ENCODE results near the gene TMPRSS9. TPM values are rescaled to one million over a fixed set of nuclear protein-coding genes. Genes with fewer than 3 reads are reported as not detected.
A peak's percentile ranks its signal among the peaks of the same experiment; 100 is the strongest.

TMPRSS9 gene
- total RNA-seq (2022) (not detected in 2 replicates), Bru-seq, nascent RNA (percentile 1 among the genes with signal in this experiment), BruChase-seq, experiment 1, labeled RNA remaining after a 6-hour chase (percentile 10 among the genes with signal in this experiment), BruChase-seq, experiment 2, labeled RNA remaining after a 2-hour chase (percentile 4 among the genes with signal in this experiment)
- long read RNA-seq, partial matches to known transcripts: 12 of 33 reads
- long read RNA-seq, other reads (novel, unspliced or antisense): 21 of 33 reads

DNA sequence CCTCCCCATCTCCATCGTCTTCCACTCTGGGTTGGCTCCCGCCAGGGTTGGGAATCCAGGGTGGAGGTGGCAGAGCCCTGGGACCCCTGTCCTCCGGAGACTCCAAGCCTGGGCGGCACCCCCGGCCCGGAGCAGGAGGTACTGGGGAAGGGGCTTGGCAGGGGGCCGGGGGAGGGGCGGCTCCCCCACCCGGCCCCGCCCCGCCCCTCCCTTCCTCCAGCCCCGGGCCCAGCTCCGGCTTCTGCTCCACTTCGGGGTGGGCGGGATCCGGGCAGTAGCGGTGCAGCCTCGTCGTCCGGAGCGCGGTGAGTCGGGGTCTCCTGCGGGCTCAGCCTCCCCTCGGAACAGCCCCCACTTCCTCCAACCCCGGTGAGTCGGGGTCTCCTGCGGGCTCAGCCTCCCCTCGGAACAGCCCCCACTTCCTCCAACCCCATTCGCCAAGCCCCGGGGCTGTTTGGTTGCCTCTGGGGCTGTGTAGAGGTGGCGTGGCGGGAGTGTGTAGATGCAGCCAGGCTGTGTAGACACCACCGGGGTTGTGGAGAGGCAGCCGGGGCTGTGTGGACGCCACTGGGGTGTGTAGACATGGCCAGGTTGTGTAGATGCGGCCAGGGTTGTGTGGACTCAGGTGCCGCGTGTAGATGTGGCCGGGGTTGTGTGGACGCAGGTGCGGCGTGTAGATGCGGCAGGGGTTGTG is at the start of gene TMPRSS9:
Gene TMPRSS9, plus strand, starts transcription at position 274 of the 694 bp plus-strand sequence. CDS start 29,521 bp downstream, outside the sequence.
- TF ChIP-seq, protein P1, sequence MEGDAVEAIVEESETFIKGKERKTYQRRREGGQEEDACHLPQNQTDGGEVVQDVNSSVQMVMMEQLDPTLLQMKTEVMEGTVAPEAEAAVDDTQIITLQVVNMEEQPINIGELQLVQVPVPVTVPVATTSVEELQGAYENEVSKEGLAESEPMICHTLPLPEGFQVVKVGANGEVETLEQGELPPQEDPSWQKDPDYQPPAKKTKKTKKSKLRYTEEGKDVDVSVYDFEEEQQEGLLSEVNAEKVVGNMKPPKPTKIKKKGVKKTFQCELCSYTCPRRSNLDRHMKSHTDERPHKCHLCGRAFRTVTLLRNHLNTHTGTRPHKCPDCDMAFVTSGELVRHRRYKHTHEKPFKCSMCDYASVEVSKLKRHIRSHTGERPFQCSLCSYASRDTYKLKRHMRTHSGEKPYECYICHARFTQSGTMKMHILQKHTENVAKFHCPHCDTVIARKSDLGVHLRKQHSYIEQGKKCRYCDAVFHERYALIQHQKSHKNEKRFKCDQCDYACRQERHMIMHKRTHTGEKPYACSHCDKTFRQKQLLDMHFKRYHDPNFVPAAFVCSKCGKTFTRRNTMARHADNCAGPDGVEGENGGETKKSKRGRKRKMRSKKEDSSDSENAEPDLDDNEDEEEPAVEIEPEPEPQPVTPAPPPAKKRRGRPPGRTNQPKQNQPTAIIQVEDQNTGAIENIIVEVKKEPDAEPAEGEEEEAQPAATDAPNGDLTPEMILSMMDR (IDR thresholded peaks at IDR 0.05; ENCODE audit: unreplicated experiment): no peak
- CTCF ChIA-PET: interaction anchor here (0.7 kb wide), 1 partner anchor 19 kb away, joined by 3 read pairs; no protein-coding TSS in a partner anchor
- no TSS peak for BruUV-seq (replicated peaks)
- no peak for DNase-seq
- Mint-ChIP-seq H3K4me1 (ENCODE audit: low read depth, unreplicated experiment) (peaks cover 7% of the 10 kb centered on the region), H3K27ac (ENCODE audit: unreplicated experiment) (no peak within 1 kb of the TSS), H3K9me3 (ENCODE audit: low read depth, unreplicated experiment) (no peaks in the 10 kb centered on the region), H3K36me3 (ENCODE audit: insufficient read depth, unreplicated experiment) (no peaks in the 10 kb centered on the region), H3K27me3 (ENCODE audit: unreplicated experiment) (peaks cover 7% of the 10 kb centered on the region), H3K4me3 (ENCODE audit: low read depth, unreplicated experiment) (no peak within 1 kb of the TSS)
- intact Hi-C loops (cut with micrococcal nuclease; ENCODE audit: unreplicated experiment): no loop called here

DNA sequence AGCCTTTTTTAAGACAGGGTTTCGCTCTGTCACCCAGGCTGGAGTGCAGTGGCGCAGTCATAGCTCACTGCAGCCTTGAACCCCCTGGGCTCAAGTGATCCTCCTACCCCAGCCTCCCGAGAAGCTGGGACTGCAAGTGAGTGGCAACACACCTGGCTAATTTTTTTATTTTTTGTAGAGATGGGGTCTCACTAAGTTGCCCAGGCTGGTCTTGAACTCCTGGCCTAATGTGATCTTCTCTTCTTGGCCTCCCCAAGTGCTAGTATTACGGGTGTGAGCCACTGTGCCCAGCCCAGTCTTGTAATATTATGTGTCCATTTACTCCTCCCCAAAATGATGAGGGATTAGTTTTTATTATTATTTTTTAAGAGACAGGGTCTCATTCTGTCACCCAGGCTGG is 49.0 kb upstream of the TMPRSS9 start:
- H3K27ac Mint-ChIP-seq (ENCODE audit: unreplicated experiment): no peak overlapping the region
- CTCF ChIA-PET: no interaction called here
- H3K36me3 Mint-ChIP-seq (ENCODE audit: insufficient read depth, unreplicated experiment): no peaks in the 10 kb centered on the region
- DNase-seq: no peak
- peaks cover 41% of the 10 kb centered on the region for H3K27me3 Mint-ChIP-seq (ENCODE audit: unreplicated experiment)
- no peak overlapping the region for H3K4me3 Mint-ChIP-seq (ENCODE audit: low read depth, unreplicated experiment)
- intact Hi-C loops (cut with micrococcal nuclease; ENCODE audit: unreplicated experiment): no loop called here
- BruUV-seq (replicated peaks): no TSS peak
- H3K4me1 Mint-ChIP-seq (ENCODE audit: low read depth, unreplicated experiment): no peaks in the 10 kb centered on the region
- TF ChIP-seq, protein P1 (IDR thresholded peaks at IDR 0.05; ENCODE audit: unreplicated experiment): no peak
- H3K9me3 Mint-ChIP-seq (ENCODE audit: low read depth, unreplicated experiment): peaks cover 3% of the 10 kb centered on the region

DNA sequence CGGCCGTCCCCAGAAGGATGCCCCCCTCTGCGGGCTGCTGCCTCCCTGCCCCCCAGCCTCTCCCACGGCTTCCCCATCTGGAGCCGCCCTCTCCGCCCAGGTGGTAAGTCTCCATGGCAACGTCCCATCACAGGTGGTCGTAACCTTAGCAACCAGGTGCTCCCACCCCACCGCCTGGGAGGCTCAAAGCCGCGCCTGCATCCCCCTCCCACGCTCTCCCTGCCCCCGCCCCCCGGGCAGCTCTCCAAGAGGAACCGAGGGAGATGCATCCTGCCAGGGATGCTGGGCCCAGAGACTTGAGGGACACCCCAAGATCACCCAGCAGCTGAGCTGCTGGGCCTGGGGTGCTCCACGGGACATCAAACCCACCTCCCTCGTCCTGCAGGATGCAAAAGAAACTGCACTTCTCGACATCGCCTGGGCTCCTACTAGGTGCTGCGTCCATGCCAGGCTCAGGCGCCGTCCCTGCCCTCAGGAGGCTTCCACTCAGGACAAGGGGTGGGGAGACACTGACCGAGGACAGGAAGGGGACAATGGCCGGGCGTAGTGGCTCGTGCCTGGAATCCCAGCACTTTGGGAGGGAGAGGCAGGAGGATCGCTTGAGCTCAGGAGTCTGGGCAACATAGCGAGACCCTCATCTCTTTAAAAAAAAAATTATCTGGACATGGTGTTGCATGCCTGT is 47.1 kb upstream of the TMPRSS9 start:
- intact Hi-C loops (cut with micrococcal nuclease; ENCODE audit: unreplicated experiment): no loop called here
- CTCF ChIA-PET: no interaction called here
- no peak for DNase-seq
- peaks cover 3% of the 10 kb centered on the region for H3K9me3 Mint-ChIP-seq (ENCODE audit: low read depth, unreplicated experiment)
- H3K4me3 Mint-ChIP-seq (ENCODE audit: low read depth, unreplicated experiment): no peak overlapping the region
- H3K36me3 Mint-ChIP-seq (ENCODE audit: insufficient read depth, unreplicated experiment): no peaks in the 10 kb centered on the region
- no peak overlapping the region for H3K27ac Mint-ChIP-seq (ENCODE audit: unreplicated experiment)
- peaks cover 27% of the 10 kb centered on the region for H3K27me3 Mint-ChIP-seq (ENCODE audit: unreplicated experiment)
- TF ChIP-seq, protein P1 (IDR thresholded peaks at IDR 0.05; ENCODE audit: unreplicated experiment): no peak
- H3K4me1 Mint-ChIP-seq (ENCODE audit: low read depth, unreplicated experiment): no peaks in the 10 kb centered on the region
- BruUV-seq (replicated peaks): no TSS peak

DNA sequence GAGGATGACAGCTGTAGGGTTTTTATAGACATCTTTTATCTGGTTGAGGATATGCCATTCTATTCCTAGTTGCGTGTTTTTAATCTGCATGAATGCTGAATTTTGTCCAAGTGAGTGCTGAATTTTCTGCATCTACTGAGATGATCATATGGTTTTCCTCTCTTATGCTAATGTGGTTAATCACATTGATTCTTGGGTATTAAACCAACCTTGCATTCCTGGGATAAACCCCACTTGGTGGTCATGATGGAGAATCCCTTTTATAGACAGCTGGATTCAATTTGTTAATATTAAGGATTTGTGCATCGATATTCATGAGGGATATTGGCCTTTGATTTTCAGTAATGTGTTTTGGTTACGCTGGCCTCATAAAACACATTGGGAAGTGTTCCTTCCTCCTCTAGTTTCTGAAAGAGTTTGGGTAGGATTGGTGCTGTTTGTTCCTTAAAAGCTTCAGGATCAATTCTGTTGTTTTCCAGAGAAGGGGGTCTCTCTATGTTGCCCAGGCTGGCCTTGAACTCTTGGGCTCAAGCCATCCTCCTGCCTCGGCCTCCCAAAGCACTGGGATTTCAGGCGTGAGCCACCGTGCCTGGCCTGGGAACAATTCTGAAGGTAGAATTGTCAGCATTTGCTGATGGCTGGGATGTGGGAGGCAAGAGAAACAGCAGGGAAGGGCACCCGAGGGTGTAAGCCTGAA is 44.8 kb upstream of the TMPRSS9 start:
- intact Hi-C loops (cut with micrococcal nuclease; ENCODE audit: unreplicated experiment): no loop called here
- Mint-ChIP-seq H3K27me3 (ENCODE audit: unreplicated experiment) (peaks cover 7% of the 10 kb centered on the region), H3K4me1 (ENCODE audit: low read depth, unreplicated experiment) (no peaks in the 10 kb centered on the region), H3K4me3 (ENCODE audit: low read depth, unreplicated experiment) (no peak overlapping the region), H3K9me3 (ENCODE audit: low read depth, unreplicated experiment) (peaks cover 3% of the 10 kb centered on the region), H3K36me3 (ENCODE audit: insufficient read depth, unreplicated experiment) (no peaks in the 10 kb centered on the region), H3K27ac (ENCODE audit: unreplicated experiment) (no peak overlapping the region)
- CTCF ChIA-PET: interaction anchor here (0.6 to 1.3 kb wide), 2 partner anchors 80 to 303 kb away, joined by 3 to 4 read pairs; no protein-coding TSS in a partner anchor
- BruUV-seq (replicated peaks): no TSS peak
- TF ChIP-seq, protein P1 (IDR thresholded peaks at IDR 0.05; ENCODE audit: unreplicated experiment): no peak
- no peak for DNase-seq
